GM12878 (cell line): ENCODE results near the gene NTF3. TPM values are rescaled to one million over a fixed set of nuclear protein-coding genes. Genes with fewer than 3 reads are reported as not detected.
A peak's percentile ranks its signal among the peaks of the same experiment; 100 is the strongest.

ENCODE experiments used
- ATAC-seq: fragments of 200-7000 bp; cut with Tn5 transposase; 3 replicates; pipeline ENCODE4 v1.9.1; 2020; ENCODE audit warnings: mild to moderate bottlenecking, moderate library complexity
- BruUV-seq: library from RNA; stranded (reverse); fragments of 400-500 nt; replicated peaks from 2 replicates; lab custom pipeline; 2021; lab: Mats Ljungman, UMichigan
- CTCF ChIA-PET: fragments of 300-600 bp; sonication (Branson Sonifier 250); formaldehyde crosslinking; extraction: SDS; loops from one replicate; lab custom pipeline; 2021; ENCODE audit warnings: inconsistent platforms; lab: Yijun Ruan, JAX
- POLR2A ChIA-PET: fragments of 350-600 bp; formaldehyde crosslinking; extraction: SDS; loops from one replicate; lab custom pipeline; 2021; ENCODE audit warnings: inconsistent platforms; lab: Charles Lee
- RAD21 ChIA-PET: fragments of 300-600 bp; sonication (Branson Sonifier 250); formaldehyde crosslinking; loops from one replicate; lab custom pipeline; 2023; ENCODE audit warnings: antibody characterized with exemption; ENCODE audit not compliant: unreplicated experiment; lab: Charles Lee
- SMC1A ChIA-PET: fragments of 300-600 bp; sonication (Branson Sonifier 250); formaldehyde crosslinking; loops from one replicate; lab custom pipeline; 2023; ENCODE audit not compliant: unreplicated experiment, uncharacterized antibody; lab: Charles Lee
- DNase-seq: peaks from one replicate; pipeline ENCODE4 v3.0.0-alpha.2; 2011; ENCODE audit warnings: low read depth, low spot score
- FAIRE-seq: peaks from 3 replicates; lab custom pipeline; 2011; peaks lifted over from hg19 to GRCh38; lab: Jason Lieb, UNC
- H2AFZ ChIP-seq: 2 replicates; pipeline ENCODE4 v1.6.0; 2011; ENCODE audit warnings: low read depth, low read length, control low read depth; ENCODE audit not compliant: control insufficient read depth
- H3K27ac ChIP-seq: 2 replicates; pipeline ENCODE4 v1.5.1; 2011; ENCODE audit warnings: control low read depth; ENCODE audit not compliant: control insufficient read depth, insufficient read depth
- H3K27me3 ChIP-seq, 2 experiments: replicated peaks in 1 of 2; 2 replicates each; pipeline versions ENCODE4 v1.6.0 to v1.6.1; 2011; ENCODE audit warnings: low read length in 1 of 2; ENCODE audit not compliant: control insufficient read depth in 2 of 2, insufficient read depth in 2 of 2
- H3K36me3 ChIP-seq, 2 experiments: 2 replicates each; pipeline ENCODE4 v1.5.1; 2011; ENCODE audit warnings: low read length in 1 of 2; ENCODE audit not compliant: control insufficient read depth in 2 of 2, insufficient read depth in 2 of 2
- H3K4me1 ChIP-seq: 2 replicates; pipeline ENCODE4 v1.6.1; 2011; ENCODE audit warnings: mild to moderate bottlenecking, low read length, moderate library complexity, mixed read lengths; ENCODE audit not compliant: control insufficient read depth, insufficient read depth
- H3K4me2 ChIP-seq: 2 replicates; pipeline ENCODE4 v1.6.0; 2011; ENCODE audit warnings: control low read depth; ENCODE audit not compliant: control insufficient read depth, insufficient read depth
- H3K4me3 ChIP-seq: fragments of 200-600 bp; sonication (generic); 2 replicates; pipeline ENCODE4 v1.5.1; 2016
- H3K79me2 ChIP-seq: 2 replicates; pipeline ENCODE4 v1.6.0; 2011; ENCODE audit warnings: low read length; ENCODE audit not compliant: control insufficient read depth, insufficient read depth
- H3K9ac ChIP-seq: 2 replicates; pipeline ENCODE4 v1.8.0; 2011; ENCODE audit warnings: low read length, control low read depth, mixed read lengths; ENCODE audit not compliant: control insufficient read depth, insufficient read depth
- H3K9me3 ChIP-seq: replicated peaks from 3 replicates; pipeline ENCODE4 v1.5.1; 2011; ENCODE audit warnings: mild to moderate bottlenecking, low read length; ENCODE audit not compliant: control insufficient read depth, insufficient read depth
- H4K20me1 ChIP-seq: 2 replicates; pipeline ENCODE4 v1.6.0; 2011; ENCODE audit not compliant: control insufficient read depth, insufficient read depth
- CBX3 ChIP-seq: fragments of 200-600 bp; sonication (generic); IDR thresholded peaks from 2 replicates; pipeline ENCODE4 v1.6.1; 2016; ENCODE audit warnings: low read depth, borderline replicate concordance
- GABPA ChIP-seq: IDR thresholded peaks from 2 replicates; pipeline ENCODE4 v1.6.1; 2014; ENCODE audit warnings: antibody characterized with exemption, low read depth, mild to moderate bottlenecking, inconsistent platforms
- JUNB ChIP-seq: IDR thresholded peaks from 2 replicates; pipeline ENCODE4 v1.6.1; 2016; ENCODE audit warnings: antibody characterized with exemption, mild to moderate bottlenecking
- NKRF ChIP-seq: fragments of 450-650 bp; conservative IDR thresholded peaks from 2 replicates; pipeline ENCODE4 v1.6.1; 2017; ENCODE audit warnings: mild to moderate bottlenecking, moderate library complexity
- NR2C1 ChIP-seq: fragments of 450-650 bp; IDR thresholded peaks from 2 replicates; pipeline ENCODE4 v1.6.1; 2017; ENCODE audit warnings: antibody characterized with exemption, mild to moderate bottlenecking, moderate library complexity
- POLR2AphosphoS2 ChIP-seq: IDR thresholded peaks from 2 replicates; pipeline ENCODE4 v1.6.1; 2011; ENCODE audit warnings: low read depth, mild to moderate bottlenecking, low read length, improper control_type of control experiment, moderate library complexity
- WGBS: methylation state at CpG from one replicate; pipeline ENCODE4 v1.1.6; 2016; ENCODE audit warnings: low lambda C conversion rate; ENCODE audit not compliant: insufficient replicate concordance, insufficient coverage; ENCODE audit errors: missing lambda C conversion rate; 5-methylcytosine and 5-hydroxymethylcytosine counted together
- in situ Hi-C: fragments of 300-500 bp; cut with MboI; formaldehyde crosslinking; loops from 9 replicates; pipeline ENCODE4 v1.14.3; 2018; ENCODE audit warnings: mixed read lengths
- intact Hi-C: fragments of 100-400 bp; cut with micrococcal nuclease; formaldehyde crosslinking; loops from one replicate; pipeline ENCODE4 v1.14.2; 2022; ENCODE audit not compliant: unreplicated experiment
- polyA plus RNA-seq, 11 experiments: library from polyadenylated mRNA; depleted of rRNA in 4 of 11; unstranded in 6 of 11; stranded (reverse) in 5 of 11; fragments of >200 nt; fragmentation: Nextera tagmentation in 4 of 11; fragmentation: Illumina TruSeq in 1 of 11; extraction: Ambion mirVana in 4 of 11; extraction: Trizol in 1 of 11; gene quantifications; 1 replicate in 1 of 11; 2 replicates in 10 of 11; pipeline versions ENCODE4 v1.2.1 to v1.2.3, GENCODE V29; 2011 to 2016; ENCODE audit warnings: inconsistent platforms in 2 of 11, missing spikeins in 2 of 11, low read depth in 1 of 11
- total RNA-seq, 4 experiments: library from RNA; depleted of rRNA in 3 of 4; stranded (reverse); fragments of >200 nt in 3 of 4; fragmentation: Illumina TruSeq in 1 of 4; extraction: Trizol in 1 of 4; gene quantifications; 2 replicates each; pipeline versions ENCODE4 v1.2.1 to v1.2.3, GENCODE V29; 2013 to 2021
- TF ChIP-seq, protein P1 (sequence below): fragments of 450-650 bp; IDR thresholded peaks from 2 replicates; pipeline ENCODE4 v1.6.1; 2016; ENCODE audit warnings: mild to moderate bottlenecking
- TF ChIP-seq, protein P2 (sequence below): IDR thresholded peaks from 2 replicates; pipeline ENCODE4 v1.6.1; 2011; ENCODE audit warnings: borderline replicate concordance, low read depth, mild to moderate bottlenecking, moderate library complexity, low read length; ENCODE audit not compliant: insufficient read depth, poor library complexity, severe bottlenecking

Gene NTF3
- total and polyA plus RNA-seq, 10 of the 15 experiments (the other 5 are each of a cell fraction or from before 2014, with no cell fraction given): 0.07 TPM; not detected in 9

DNA sequence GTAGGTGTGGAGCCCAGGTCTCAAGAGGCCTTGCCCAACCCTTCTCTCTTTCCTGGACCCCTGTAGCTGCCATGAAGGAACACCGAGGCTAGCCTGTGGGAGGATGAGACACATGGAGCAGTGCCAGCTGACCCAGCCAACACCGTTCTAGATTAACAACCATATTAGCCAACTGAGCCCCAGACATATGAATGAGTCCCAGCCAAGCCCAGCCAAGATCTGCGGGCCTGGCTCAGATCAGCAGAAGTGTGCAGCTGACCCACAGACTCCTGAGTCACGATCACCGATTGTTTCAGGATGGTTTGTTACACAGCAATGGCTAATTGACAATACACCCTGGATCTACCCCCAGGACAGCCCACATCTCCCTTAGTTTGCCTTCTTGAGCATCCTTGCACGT, 82.1 kb downstream of the NTF3 start:
- Histone ChIP-seq H3K4me2 (no peak overlapping the region), H4K20me1 (no peaks in the 10 kb centered on the region), H3K27me3 (no peaks in the 10 kb centered on the region; a peak in 2 of 4 replicates), H3K79me2 (no peaks in the 10 kb centered on the region), H3K27ac (no peak overlapping the region), H2AFZ (no peak overlapping the region), H3K9me3 (no peaks in the 10 kb centered on the region), H3K4me1 (no peaks in the 10 kb centered on the region), H3K9ac (no peak overlapping the region), H3K36me3 (no peaks in the 10 kb centered on the region), H3K4me3 (no peak overlapping the region)
- FAIRE-seq (no peak), DNase-seq (no peak), ATAC-seq (no peak)
- RAD21 ChIA-PET: no interaction called here
- in situ Hi-C loops (no loop called here), intact Hi-C loops (loop anchor here (10.0 kb wide), 1 partner anchor 309 kb away; no protein-coding TSS in a partner anchor)
- POLR2A ChIA-PET: no interaction called here
- TF ChIP-seq NKRF: no peak
- TF ChIP-seq, protein P1, sequence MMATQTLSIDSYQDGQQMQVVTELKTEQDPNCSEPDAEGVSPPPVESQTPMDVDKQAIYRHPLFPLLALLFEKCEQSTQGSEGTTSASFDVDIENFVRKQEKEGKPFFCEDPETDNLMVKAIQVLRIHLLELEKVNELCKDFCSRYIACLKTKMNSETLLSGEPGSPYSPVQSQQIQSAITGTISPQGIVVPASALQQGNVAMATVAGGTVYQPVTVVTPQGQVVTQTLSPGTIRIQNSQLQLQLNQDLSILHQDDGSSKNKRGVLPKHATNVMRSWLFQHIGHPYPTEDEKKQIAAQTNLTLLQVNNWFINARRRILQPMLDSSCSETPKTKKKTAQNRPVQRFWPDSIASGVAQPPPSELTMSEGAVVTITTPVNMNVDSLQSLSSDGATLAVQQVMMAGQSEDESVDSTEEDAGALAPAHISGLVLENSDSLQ: no peak
- no peak for TF ChIP-seq JUNB
- TF ChIP-seq, protein P2, sequence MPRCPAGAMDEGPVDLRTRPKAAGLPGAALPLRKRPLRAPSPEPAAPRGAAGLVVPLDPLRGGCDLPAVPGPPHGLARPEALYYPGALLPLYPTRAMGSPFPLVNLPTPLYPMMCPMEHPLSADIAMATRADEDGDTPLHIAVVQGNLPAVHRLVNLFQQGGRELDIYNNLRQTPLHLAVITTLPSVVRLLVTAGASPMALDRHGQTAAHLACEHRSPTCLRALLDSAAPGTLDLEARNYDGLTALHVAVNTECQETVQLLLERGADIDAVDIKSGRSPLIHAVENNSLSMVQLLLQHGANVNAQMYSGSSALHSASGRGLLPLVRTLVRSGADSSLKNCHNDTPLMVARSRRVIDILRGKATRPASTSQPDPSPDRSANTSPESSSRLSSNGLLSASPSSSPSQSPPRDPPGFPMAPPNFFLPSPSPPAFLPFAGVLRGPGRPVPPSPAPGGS: peak; percentile 71
- no peak for TF ChIP-seq GABPA
- TF ChIP-seq NR2C1: no peak
- TF ChIP-seq CBX3: no peak
- no peak for TF ChIP-seq POLR2AphosphoS2
- BruUV-seq: no TSS peak
- SMC1A ChIA-PET: no interaction called here
- CTCF ChIA-PET: no interaction called here
- 25% methylated on average over 6 of the region's 6 CpGs for WGBS
